Progenitor cell of endocrine pancreas (in vitro differentiated cells): Measurements from ENCODE around the gene NPFF. TPM values are rescaled to one million over a fixed set of nuclear protein-coding genes. Genes with fewer than 3 reads are reported as not detected.
A peak's percentile ranks its signal among the peaks of the same experiment; 100 is the strongest.

Experiments used
- DNase-seq: peaks from one replicate; pipeline ENCODE4 v3.0.0; 2021; ENCODE audit warnings: low spot score; ENCODE audit not compliant: unreplicated experiment
- H3K27ac Mint-ChIP-seq: 2 replicates; pipeline ENCODE4 v1.8.0; 2021; ENCODE audit warnings: mild to moderate bottlenecking, moderate library complexity, mixed read lengths
- H3K27me3 Mint-ChIP-seq: 2 replicates; pipeline ENCODE4 v1.8.0; 2021; ENCODE audit warnings: mixed read lengths
- H3K36me3 Mint-ChIP-seq: 2 replicates; pipeline ENCODE4 v1.8.0; 2022; ENCODE audit warnings: mixed read lengths; ENCODE audit not compliant: insufficient read depth
- H3K4me1 Mint-ChIP-seq: 2 replicates; pipeline ENCODE4 v1.8.0; 2021; ENCODE audit warnings: low read depth, mixed read lengths
- H3K4me3 Mint-ChIP-seq: 2 replicates; pipeline ENCODE4 v1.8.0; 2021; ENCODE audit warnings: low read depth, mild to moderate bottlenecking, moderate library complexity, mixed read lengths
- H3K9me3 Mint-ChIP-seq: 2 replicates; pipeline ENCODE4 v1.8.0; 2021; ENCODE audit warnings: low read depth, mixed read lengths
- CTCF ChIP-seq: fragments of 200-600 bp; sonication (generic); IDR thresholded peaks from one replicate; pipeline ENCODE4 v1.5.0; 2021; ENCODE audit warnings: antibody characterized with exemption, mild to moderate bottlenecking; ENCODE audit not compliant: unreplicated experiment
- total RNA-seq: library from RNA; stranded (reverse); gene quantifications from 2 replicates; pipeline ENCODE4 v1.2.1, GENCODE V29; 2021

The NPFF gene
- total RNA-seq, 1 donor from 2014 or later, result not detected

DNA sequence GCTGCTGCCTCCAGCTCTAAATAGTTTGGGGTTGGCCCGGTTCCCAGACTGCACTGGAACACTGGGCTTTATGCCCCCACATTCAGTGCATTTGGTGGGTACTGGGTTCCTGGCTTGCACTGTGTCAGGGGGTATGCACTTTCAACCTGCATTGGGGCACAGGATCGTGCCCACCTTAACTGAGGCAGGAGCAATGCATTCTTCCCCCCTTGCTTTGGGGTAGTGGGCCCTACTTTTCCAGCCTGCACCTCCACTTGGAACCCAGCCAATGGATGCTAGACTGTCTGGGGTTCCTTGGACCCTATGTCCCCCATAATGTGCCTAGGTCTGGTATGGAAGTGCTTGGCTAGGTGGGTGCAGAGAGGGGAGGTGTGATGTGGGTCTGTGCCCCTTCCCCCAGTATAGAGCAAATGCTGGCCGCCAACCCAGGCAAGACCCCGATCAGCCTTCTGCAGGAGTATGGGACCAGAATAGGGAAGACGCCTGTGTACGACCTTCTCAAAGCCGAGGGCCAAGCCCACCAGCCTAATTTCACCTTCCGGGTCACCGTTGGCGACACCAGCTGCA, 5.6 kb downstream of the NPFF start:
- no peak for TF ChIP-seq CTCF
- peak overlapping the region; percentile 90 for H3K4me3 Mint-ChIP-seq
- H3K27me3 Mint-ChIP-seq, result no peaks in the 10 kb centered on the region
- H3K9me3 Mint-ChIP-seq, result no peaks in the 10 kb centered on the region
- no peaks in the 10 kb centered on the region for H3K36me3 Mint-ChIP-seq
- peak overlapping the region; percentile 98 for H3K27ac Mint-ChIP-seq
- no peak for DNase-seq
- H3K4me1 Mint-ChIP-seq, result peaks cover 18% of the 10 kb centered on the region

GRCh38 chr12:53500776-53501614, 6.3 kb downstream of the NPFF start, which contains the start of gene TARBP2:
TSS of gene TARBP2 (plus strand) at chr12:53501283. CDS start at chr12:53501409, 126 bp downstream.
- DNase-seq, result peak; percentile 94
- H3K4me3 Mint-ChIP-seq, result peak within 1 kb of the TSS; percentile 90
- TF ChIP-seq CTCF, result no peak
- H3K4me1 Mint-ChIP-seq, result peaks cover 22% of the 10 kb centered on the region
- H3K36me3 Mint-ChIP-seq, result no peaks in the 10 kb centered on the region
- H3K27me3 Mint-ChIP-seq, result no peaks in the 10 kb centered on the region
- peak within 1 kb of the TSS; percentile 98 for H3K27ac Mint-ChIP-seq
- H3K9me3 Mint-ChIP-seq, result no peaks in the 10 kb centered on the region

- H3K36me3 Mint-ChIP-seq, result no peaks in the 10 kb centered on the region
Measured at GRCh38 chr12:53500142-53500775, 7.0 kb downstream of the NPFF start.

GRCh38 chr12:53499266-53500141, 7.8 kb downstream of the NPFF start, which contains the start of gene MAP3K12:
TSS of gene MAP3K12 (minus strand) at chr12:53499458. CDS start at chr12:53487391, 12,067 bp downstream.
- Mint-ChIP-seq H3K4me3 (peak within 1 kb of the TSS; percentile 90), H3K9me3 (no peaks in the 10 kb centered on the region), H3K4me1 (peaks cover 22% of the 10 kb centered on the region), H3K27me3 (no peaks in the 10 kb centered on the region), H3K27ac (peak within 1 kb of the TSS; percentile 98), H3K36me3 (no peaks in the 10 kb centered on the region)
- TF ChIP-seq CTCF, result no peak
- DNase-seq, result no peak

More at GRCh38 chr12:53500142-53500775, 7.0 kb downstream of the NPFF start:
- TF ChIP-seq CTCF, result no peak
- H3K4me1 Mint-ChIP-seq, result peaks cover 22% of the 10 kb centered on the region
- no peak for DNase-seq
- H3K27ac Mint-ChIP-seq, result peak overlapping the region; percentile 98
- no peaks in the 10 kb centered on the region for H3K27me3 Mint-ChIP-seq
- peak overlapping the region; percentile 90 for H3K4me3 Mint-ChIP-seq
- H3K9me3 Mint-ChIP-seq, result no peaks in the 10 kb centered on the region
